ENCODE data around the gene TCERG1. TPM values are rescaled to one million over a fixed set of nuclear protein-coding genes. Genes with fewer than 3 reads are reported as not detected.

Gene TCERG1
- total RNA-seq, 1 experiment from 2014 or later, result 83.5 TPM

- ChIA-PET CTCF (no interaction called here), POLR2A (no interaction called here), RAD21 (ENCODE audit: low non-redundant PET in 1 of 2, low total read pairs in 2 of 2, uncharacterized antibody in 2 of 2, unreplicated experiment in 2 of 2) (no interaction called here)
- no TSS peak for BruUV-seq (replicated peaks)
- Histone ChIP-seq H3K9ac (ENCODE audit: low read length) (no peak overlapping the region), H2AFZ (ENCODE audit: low read depth, low read length, poor library complexity, severe bottlenecking) (no peak overlapping the region), H3K4me3 (replicated peaks in 1 of 2; ENCODE audit: low read depth in 1 of 2, low read length in 2 of 2) (no peak overlapping the region), H3K9me3 (ENCODE audit: control insufficient read depth in 1 of 2, insufficient read depth in 1 of 2, low read depth in 1 of 2, low read length in 2 of 2) (no peaks in the 10 kb centered on the region), H3K36me3 (ENCODE audit: control insufficient read depth in 1 of 2, insufficient read depth in 2 of 2, low read length in 2 of 2) (no peaks in the 10 kb centered on the region), H3K27ac (ENCODE audit: low read depth, low read length) (no peak overlapping the region), H3K27me3 (ENCODE audit: insufficient read depth, low read length) (peaks cover 4% of the 10 kb centered on the region; the same call in 1 of the 2 replicates), H3K9me2 (ENCODE audit: insufficient read depth) (no peaks in the 10 kb centered on the region), H3K4me1 (ENCODE audit: control insufficient read depth in 1 of 2, insufficient read depth in 2 of 2, low read length in 2 of 2) (no peaks in the 10 kb centered on the region), H3K4me2 (ENCODE audit: low read length) (no peak overlapping the region), H3K79me2 (ENCODE audit: insufficient read depth, low read length) (no peaks in the 10 kb centered on the region), H4K20me1 (ENCODE audit: insufficient read depth) (no peaks in the 10 kb centered on the region)
- TF ChIP-seq SRF (IDR thresholded peaks at IDR 0.05; ENCODE audit: low read depth) (no peak), SP1 (IDR thresholded peaks at IDR 0.05; ENCODE audit: low read depth) (no peak), ELF1 (IDR thresholded peaks at IDR 0.05; ENCODE audit: borderline replicate concordance, low read depth) (no peak), RAD21 (IDR thresholded peaks at IDR 0.05; ENCODE audit: low read depth) (no peak), CTCF (IDR thresholded peaks at IDR 0.05 in 2 of 3, conservative IDR thresholded peaks at IDR 0.05 in 1 of 3; ENCODE audit: borderline replicate concordance in 1 of 3, insufficient read depth in 1 of 3, low read depth in 2 of 3, low read length in 2 of 3) (no peak), POLR2AphosphoS5 (IDR thresholded peaks at IDR 0.05; ENCODE audit: low read depth, low read length) (no peak), SIN3A (IDR thresholded peaks at IDR 0.05; ENCODE audit: low read depth) (no peak), ZNF274 (IDR thresholded peaks at IDR 0.05; ENCODE audit: low read depth, low read length) (no peak), EZH2 (IDR thresholded peaks at IDR 0.05) (no peak), EGR1 (IDR thresholded peaks at IDR 0.05; ENCODE audit: low read depth) (no peak)
- ATAC-seq (no peak), DNase-seq (ENCODE audit: low read depth, low spot score) (no peak)
- intact Hi-C loops (cut with micrococcal nuclease), result loop anchor here (10.0 kb wide), 1 partner anchor 506 kb away; the partner anchor contains the start of gene SH3RF2
These were observed 6.8 kb upstream of the TCERG1 start for GRCh38 chr5:146440353-146440752.

All from HCT116 (cell line).